ENCODE results near the gene PPP2R5C.

The PPP2R5C gene

GRCh38 chr14:101840649-101841369 is 79.3 kb downstream of the PPP2R5C start:
- DNase-seq (ENCODE audit: low read depth): no peak

GRCh38 chr14:101843038-101843437 is 81.5 kb downstream of the PPP2R5C start:
- DNase-seq (ENCODE audit: low read depth): no peak

GRCh38 chr14:101843665-101844064 is 82.2 kb downstream of the PPP2R5C start:
- DNase-seq (ENCODE audit: low read depth): no peak

- DNase-seq (ENCODE audit: low read depth): no peak
These were observed 82.7 kb downstream of the PPP2R5C start for GRCh38 chr14:101844219-101844618.

- DNase-seq (ENCODE audit: low read depth): no peak
These were observed 83.2 kb downstream of the PPP2R5C start for GRCh38 chr14:101844751-101845150.

GRCh38 chr14:101845496-101845895 is 84.0 kb downstream of the PPP2R5C start:
- no peak for DNase-seq (ENCODE audit: low read depth)

GRCh38 chr14:101845896-101846295 is 84.4 kb downstream of the PPP2R5C start:
- no peak for DNase-seq (ENCODE audit: low read depth)

GRCh38 chr14:101849125-101849524 is 87.6 kb downstream of the PPP2R5C start:
- DNase-seq (ENCODE audit: low read depth): no peak

GRCh38 chr14:101849640-101850039 is 88.1 kb downstream of the PPP2R5C start:
- DNase-seq (ENCODE audit: low read depth): no peak

- no peak for DNase-seq (ENCODE audit: low read depth)
These were observed 89.7 kb downstream of the PPP2R5C start for GRCh38 chr14:101851183-101851582.

- DNase-seq (ENCODE audit: low read depth): no peak
These were observed 90.4 kb downstream of the PPP2R5C start for GRCh38 chr14:101851736-101852405.

GRCh38 chr14:101852785-101853184 is 91.3 kb downstream of the PPP2R5C start:
- no peak for DNase-seq (ENCODE audit: low read depth)

- DNase-seq (ENCODE audit: low read depth): no peak
These were observed 92.0 kb downstream of the PPP2R5C start for GRCh38 chr14:101853455-101854018.

GRCh38 chr14:101854366-101854765 is 92.9 kb downstream of the PPP2R5C start:
- no peak for DNase-seq (ENCODE audit: low read depth)

GRCh38 chr14:101855958-101856357 is 94.4 kb downstream of the PPP2R5C start:
- DNase-seq (ENCODE audit: low read depth): no peak

GRCh38 chr14:101856536-101856935 is 95.0 kb downstream of the PPP2R5C start:
- DNase-seq (ENCODE audit: low read depth): no peak

- DNase-seq (ENCODE audit: low read depth): no peak
These were observed 95.7 kb downstream of the PPP2R5C start for GRCh38 chr14:101857226-101857625.

- DNase-seq (ENCODE audit: low read depth): no peak
These were observed 97.5 kb downstream of the PPP2R5C start for GRCh38 chr14:101858791-101859537.

GRCh38 chr14:101859538-101859902 is 98.0 kb downstream of the PPP2R5C start:
- no peak for DNase-seq (ENCODE audit: low read depth)

GRCh38 chr14:101859958-101860357 is 98.4 kb downstream of the PPP2R5C start:
- no peak for DNase-seq (ENCODE audit: low read depth)

- no peak for DNase-seq (ENCODE audit: low read depth)
These were observed 100.0 kb downstream of the PPP2R5C start for GRCh38 chr14:101861464-101861863.

- no peak for DNase-seq (ENCODE audit: low read depth)
These were observed 100.7 kb downstream of the PPP2R5C start for GRCh38 chr14:101862177-101862576.

- no peak for DNase-seq (ENCODE audit: low read depth)
These were observed 101.2 kb downstream of the PPP2R5C start for GRCh38 chr14:101862711-101863110.

Measured in activated gamma-delta T cell treated with anti-CD3 and anti-CD28 coated beads, Interleukin-2, amount 50 U/mL, for 16 hours (primary cell).